CD4-positive, alpha-beta T cell treated with Interleukin-15 for 1 hour (primary cell): Measurements from ENCODE around the gene PSTPIP1.

Experiments used
- DNase-seq: peaks from one replicate; pipeline ENCODE4 v3.0.0-alpha.2; 2020

The PSTPIP1 gene

GRCh38 chr15:77032052-77032646, 37.2 kb downstream of the PSTPIP1 start:
- no peak for DNase-seq

DNA sequence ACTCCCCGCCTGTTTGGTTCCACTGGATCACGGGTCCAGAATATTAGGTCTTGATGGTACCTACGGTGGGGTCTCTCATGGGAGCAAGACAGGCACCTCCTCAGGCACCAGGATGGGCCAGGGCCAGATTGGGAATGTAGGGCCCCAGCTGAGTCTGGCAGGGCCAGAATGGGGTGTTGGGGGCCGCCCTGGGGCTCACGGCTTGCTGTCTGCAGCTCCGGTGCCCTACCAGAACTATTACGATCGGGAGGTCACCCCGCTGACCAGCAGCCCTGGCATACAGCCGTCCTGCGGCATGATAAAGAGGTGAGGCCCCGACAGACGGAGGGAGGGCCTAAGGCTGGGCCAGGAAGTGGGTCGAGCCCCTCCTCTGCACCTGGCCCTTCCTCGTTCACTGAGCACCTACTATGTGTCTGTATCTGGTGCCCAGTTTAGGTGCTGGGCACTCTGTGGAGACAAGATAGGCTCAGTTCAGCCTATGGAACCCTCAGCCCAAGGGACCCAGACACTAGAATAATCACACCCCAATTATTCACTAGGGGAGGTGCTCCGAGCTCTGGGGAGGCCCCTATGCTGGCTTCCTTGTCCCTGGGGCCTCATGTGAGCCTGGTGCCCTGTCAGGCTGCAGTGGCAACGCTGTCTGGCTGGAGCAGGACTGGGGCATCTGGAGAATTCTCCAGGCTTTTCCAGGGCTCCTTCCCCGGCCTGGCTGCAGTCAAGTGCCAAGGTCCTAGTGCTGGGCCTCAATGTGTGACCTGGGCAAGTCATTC, 37.9 kb downstream of the PSTPIP1 start:
- no peak for DNase-seq

- no peak for DNase-seq
These were observed 38.4 kb downstream of the PSTPIP1 start for GRCh38 chr15:77033417-77033728.

GRCh38 chr15:77033729-77034671, 39.1 kb downstream of the PSTPIP1 start:
- DNase-seq = no peak

- no peak for DNase-seq
These were observed 40.0 kb downstream of the PSTPIP1 start for GRCh38 chr15:77034695-77035489.

- no peak for DNase-seq
These were observed 40.7 kb downstream of the PSTPIP1 start for GRCh38 chr15:77035584-77035983.

DNA sequence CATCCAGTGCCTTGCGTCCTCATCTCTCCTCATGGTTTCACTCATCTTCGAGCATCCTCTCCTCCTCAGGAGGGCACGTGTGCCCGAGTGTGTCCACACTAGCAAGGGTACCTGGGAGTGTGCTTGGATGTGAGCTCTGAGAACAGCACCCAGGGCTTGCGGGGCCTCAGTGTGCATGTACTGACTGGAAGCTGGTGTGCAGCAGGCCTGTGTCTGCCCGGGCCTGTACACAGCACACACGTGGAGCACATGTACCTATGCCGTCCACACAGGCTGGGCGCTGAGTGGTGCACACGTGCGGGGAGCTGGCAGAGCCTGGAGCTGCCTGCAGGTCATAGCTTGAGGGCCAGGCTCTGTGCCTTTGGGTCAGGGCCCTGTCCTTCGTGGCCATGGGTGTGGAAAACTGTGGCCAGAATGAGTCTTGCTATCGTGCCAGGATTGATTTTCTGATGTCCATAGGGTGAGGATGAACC, 41.1 kb downstream of the PSTPIP1 start:
- no peak for DNase-seq

GRCh38 chr15:77036537-77037387, 41.8 kb downstream of the PSTPIP1 start:
- no peak for DNase-seq

DNA sequence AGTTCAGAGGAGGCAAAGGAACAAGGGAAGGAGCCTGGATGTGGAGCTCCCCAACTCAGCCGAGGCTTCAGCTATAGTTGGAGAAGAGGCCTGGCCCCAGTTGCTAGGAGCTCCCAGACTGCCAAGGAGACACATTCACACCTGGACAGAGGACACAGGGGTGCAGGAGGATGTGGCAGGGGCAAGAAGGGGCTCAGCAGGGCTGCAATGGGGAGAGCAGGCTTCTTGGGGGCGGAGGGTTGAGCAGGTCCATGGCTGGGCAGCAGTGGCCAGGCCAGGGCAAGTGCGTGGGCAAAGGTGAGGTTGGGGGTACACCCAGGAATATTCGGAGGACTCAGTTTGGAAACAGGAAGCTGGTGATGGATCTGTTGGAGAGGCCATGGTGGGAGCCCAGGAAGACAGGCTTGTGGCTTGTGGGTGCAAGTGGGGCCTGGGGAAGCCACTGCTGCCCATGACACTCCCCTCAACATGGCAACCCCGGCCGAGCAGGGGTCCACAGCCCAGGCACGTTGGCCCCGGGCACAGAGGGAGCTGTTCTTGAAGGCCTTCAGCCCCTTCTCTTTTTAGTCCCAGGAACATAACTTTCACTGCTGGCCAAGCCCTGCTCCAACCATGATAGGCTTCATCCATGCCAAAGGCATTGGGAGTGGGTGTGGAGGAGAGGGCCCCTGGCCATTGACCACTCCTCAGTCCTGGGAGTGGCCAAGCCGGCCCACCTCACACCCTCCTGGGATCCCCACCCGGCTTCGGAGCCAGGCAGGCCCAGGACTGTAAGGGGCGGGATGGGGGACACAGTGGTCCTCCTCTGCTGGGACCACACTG, 42.7 kb downstream of the PSTPIP1 start:
- DNase-seq = no peak

- DNase-seq = no peak
These were observed 43.6 kb downstream of the PSTPIP1 start for GRCh38 chr15:77038312-77039216.

DNA sequence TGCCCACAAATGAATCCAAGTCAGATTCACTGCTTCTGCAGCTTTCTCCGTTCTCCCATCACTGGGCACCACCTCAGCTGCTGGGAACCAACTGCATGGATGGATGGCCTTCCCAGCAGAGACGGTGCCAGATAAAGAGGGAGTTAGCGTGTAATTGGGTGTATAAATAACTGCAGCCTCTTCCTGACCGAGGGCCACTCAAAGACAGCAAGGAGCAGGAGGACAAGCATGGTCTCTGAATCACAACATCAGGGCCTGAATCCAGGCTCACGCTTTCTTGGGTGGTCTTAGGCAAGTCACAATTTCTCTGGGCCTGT, 44.2 kb downstream of the PSTPIP1 start:
- DNase-seq = no peak

GRCh38 chr15:77039848-77040247, 44.9 kb downstream of the PSTPIP1 start:
- DNase-seq = no peak

DNA sequence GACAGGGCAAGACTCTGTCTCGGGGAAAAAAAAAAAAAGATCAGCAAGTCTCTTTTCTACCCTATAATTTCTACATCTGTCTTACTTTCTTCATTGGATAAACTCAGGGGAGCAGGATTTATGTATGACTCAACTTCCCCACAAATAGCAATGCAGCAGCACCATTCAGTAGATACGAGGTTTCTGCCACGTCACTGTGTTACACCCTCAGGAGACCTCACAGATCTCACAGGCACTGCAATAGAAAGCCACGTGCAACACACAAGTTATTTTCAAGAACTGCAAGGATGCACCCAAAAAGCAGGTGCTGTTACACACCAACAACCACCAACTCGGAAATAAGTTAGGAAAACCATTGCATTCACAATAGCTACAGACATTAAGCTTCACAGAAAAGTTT, 45.7 kb downstream of the PSTPIP1 start:
- DNase-seq = no peak

GRCh38 chr15:77042245-77042919, 47.5 kb downstream of the PSTPIP1 start:
- DNase-seq = no peak

DNA sequence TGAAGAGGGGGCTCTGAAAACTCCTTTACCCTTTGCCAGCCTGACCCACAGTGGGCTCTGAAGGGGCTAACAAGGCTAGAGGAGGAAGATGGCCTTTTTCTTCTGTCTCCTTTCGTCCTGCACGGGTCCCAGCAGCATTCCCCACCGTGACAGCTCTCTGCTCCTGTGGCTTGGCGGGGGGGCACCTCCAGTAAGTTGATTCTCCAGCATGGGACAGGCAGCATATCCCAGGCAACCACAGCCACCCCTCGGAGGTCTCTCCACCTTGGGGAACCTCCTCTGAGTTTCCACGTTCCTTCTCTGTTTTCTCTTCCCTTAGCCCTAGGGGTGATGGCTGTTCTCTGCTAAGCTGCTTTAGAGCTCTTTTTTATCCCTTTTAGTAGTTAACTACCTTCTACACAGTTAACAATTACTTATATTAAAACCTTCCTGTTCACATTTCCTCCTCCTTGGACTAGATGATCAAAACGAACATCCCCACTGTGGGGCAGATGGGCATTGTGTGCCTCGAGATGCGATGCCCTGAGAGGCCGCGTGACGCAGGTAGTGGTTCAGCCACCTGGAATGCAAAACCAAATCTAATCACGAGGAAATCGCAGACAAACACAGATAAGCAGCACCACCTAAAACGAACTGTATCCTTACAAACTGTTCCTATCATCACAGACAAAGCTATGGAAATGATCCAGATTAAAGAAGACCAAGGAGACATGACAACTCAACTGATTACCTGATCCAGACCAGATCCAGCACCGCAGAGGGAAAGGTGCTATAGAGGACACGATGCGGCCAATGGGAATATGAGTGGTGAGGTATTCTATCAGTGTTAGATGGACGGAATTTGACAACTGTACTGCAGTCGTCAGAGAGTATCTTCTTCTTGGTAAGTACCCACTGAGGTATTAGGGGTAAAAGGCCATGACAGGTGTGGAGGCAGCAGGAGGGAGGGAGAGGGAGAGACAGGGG, 48.3 kb downstream of the PSTPIP1 start:
- no peak for DNase-seq

DNA sequence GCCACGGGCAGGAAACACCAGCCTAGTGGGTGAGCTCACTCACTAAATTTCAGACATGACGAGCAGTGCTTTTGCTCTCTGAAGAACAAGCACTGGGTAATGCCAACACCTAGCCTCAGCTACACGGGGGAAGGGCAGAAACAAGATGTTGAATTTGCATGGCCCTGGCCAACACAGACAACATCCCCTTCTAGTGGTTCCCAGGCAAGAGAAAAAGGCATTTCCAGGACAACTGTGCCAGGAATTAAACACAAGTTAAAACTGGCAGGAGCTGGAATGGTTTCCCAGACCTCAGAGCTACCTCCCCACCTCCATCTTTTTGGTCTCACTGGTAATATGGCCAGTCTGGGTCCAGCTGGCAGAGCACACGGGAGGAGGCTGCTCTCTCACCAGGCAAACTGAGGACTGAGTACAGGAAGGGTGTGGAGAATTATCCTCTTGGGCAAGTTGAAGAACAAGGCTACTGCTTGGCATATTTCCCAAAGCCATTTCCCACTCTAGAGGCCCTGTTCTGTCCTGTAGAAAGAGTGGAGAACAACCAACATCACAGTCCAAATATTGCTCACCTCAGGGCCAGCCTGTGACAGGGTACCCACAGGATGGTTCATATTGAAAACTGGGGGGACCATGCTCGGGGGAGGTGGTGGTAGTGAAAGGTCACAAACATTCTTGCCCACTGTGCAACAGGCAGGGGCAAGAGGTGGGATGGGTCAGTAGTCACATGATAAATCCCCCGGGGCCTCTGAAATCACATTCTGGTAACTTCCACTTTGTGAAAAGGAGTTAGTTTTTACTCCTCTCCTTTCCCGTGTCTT, 49.5 kb downstream of the PSTPIP1 start:
- DNase-seq = no peak

GRCh38 chr15:77045985-77046384, 51.1 kb downstream of the PSTPIP1 start:
- DNase-seq = no peak
